ENCODE results near the gene PITRM1. TPM values are rescaled to one million over a fixed set of nuclear protein-coding genes. Genes with fewer than 3 reads are reported as not detected.

Gene PITRM1
- total and polyA plus RNA-seq, 7 donors = 51.0 to 112 (median 78.8) TPM

GRCh38 chr10:3129581-3130340 is 42.8 kb downstream of the PITRM1 start:
- H3K27ac ChIP-seq = no peak overlapping the region
- H3K36me3 ChIP-seq (ENCODE audit: insufficient read depth in 1 of 2, low read depth in 1 of 2) = peaks cover 7 to 39% of the 10 kb centered on the region in 2 donors
- no peak for TF ChIP-seq CTCF (IDR thresholded peaks at IDR 0.05)
- H3K27me3 ChIP-seq (ENCODE audit: insufficient read depth in 3 of 3, low read length in 2 of 3) = no peaks in the 10 kb centered on the region
- intact Hi-C loops (cut with DNase I) = no loop called here
- ATAC-seq = no peak
- no peak for DNase-seq
- H3K4me3 ChIP-seq = no peak overlapping the region
- peaks cover 27% of the 10 kb centered on the region for H3K4me1 ChIP-seq
- WGBS, 3 donors = 92 to 98% (median 96%) methylated on average over 39 to 40 of the region's 40 CpGs
- no peaks in the 10 kb centered on the region for H3K9me3 ChIP-seq

GRCh38 chr10:3128379-3129130 is 44.0 kb downstream of the PITRM1 start:
- no peak for DNase-seq
- 95 to 96% (median 96%) methylated on average over 24 of the region's 24 CpGs for WGBS, 3 donors
- Histone ChIP-seq H3K4me1 (peaks cover 27% of the 10 kb centered on the region), H3K36me3 (ENCODE audit: insufficient read depth in 1 of 2, low read depth in 1 of 2) (peaks cover 5 to 27% of the 10 kb centered on the region in 2 donors), H3K9me3 (no peaks in the 10 kb centered on the region), H3K4me3 (no peak overlapping the region), H3K27ac (no peak overlapping the region), H3K27me3 (ENCODE audit: insufficient read depth in 3 of 3, low read length in 2 of 3) (no peaks in the 10 kb centered on the region)
- intact Hi-C loops (cut with DNase I) = no loop called here
- no peak for ATAC-seq
- no peak for TF ChIP-seq CTCF (IDR thresholded peaks at IDR 0.05)

- DNase-seq (no peak), ATAC-seq (no peak)
- intact Hi-C loops (cut with DNase I) = no loop called here
- Histone ChIP-seq H3K4me1 (peaks cover 27% of the 10 kb centered on the region), H3K36me3 (ENCODE audit: insufficient read depth in 1 of 2, low read depth in 1 of 2) (peaks cover 3 to 24% of the 10 kb centered on the region in 2 donors), H3K9me3 (no peaks in the 10 kb centered on the region), H3K4me3 (no peak overlapping the region), H3K27me3 (ENCODE audit: insufficient read depth in 3 of 3, low read length in 2 of 3) (no peaks in the 10 kb centered on the region), H3K27ac (peak overlapping the region; percentile 86)
- WGBS, 3 donors = 64 to 80% (median 68%) methylated on average over 10 of the region's 10 CpGs
- TF ChIP-seq CTCF (IDR thresholded peaks at IDR 0.05) = no peak
Observed at GRCh38 chr10:3127921-3128320, 44.7 kb downstream of the PITRM1 start.

GRCh38 chr10:3126741-3127346 is 45.7 kb downstream of the PITRM1 start:
- H3K36me3 ChIP-seq (ENCODE audit: insufficient read depth in 1 of 2, low read depth in 1 of 2) = peaks cover 0 to 23% of the 10 kb centered on the region in 2 donors
- intact Hi-C loops (cut with DNase I) = no loop called here
- WGBS, 3 donors = 19 to 38% (median 22%) methylated on average over 25 of the region's 25 CpGs
- ATAC-seq (peak; percentile 77 to 85 (median 79)), DNase-seq (peak; percentile 69 to 82)
- peak overlapping the region; percentile 86 for H3K27ac ChIP-seq
- peak overlapping the region; percentile 20 for H3K4me3 ChIP-seq
- no peak for TF ChIP-seq CTCF (IDR thresholded peaks at IDR 0.05)
- no peaks in the 10 kb centered on the region for H3K9me3 ChIP-seq
- H3K27me3 ChIP-seq (ENCODE audit: insufficient read depth in 3 of 3, low read length in 2 of 3) = no peaks in the 10 kb centered on the region
- H3K4me1 ChIP-seq = peaks cover 26% of the 10 kb centered on the region
